ENCODE data around the gene EXOC6. TPM values are rescaled to one million over a fixed set of nuclear protein-coding genes. Genes with fewer than 3 reads are reported as not detected.
A peak's percentile ranks its signal among the peaks of the same experiment; 100 is the strongest.

EXOC6 gene
- total RNA-seq, 1 donor from 2014 or later, result 25.6 TPM

- Histone ChIP-seq H3K36me3 (no peaks in the 10 kb centered on the region), H3K9me3 (ENCODE audit: low read depth) (no peaks in the 10 kb centered on the region), H3F3A (ENCODE audit: low read depth) (peaks cover 10% of the 10 kb centered on the region), H2AFZ (replicated peaks) (no peak overlapping the region), H3K27me3 (peaks cover 19% of the 10 kb centered on the region), H4K20me1 (ENCODE audit: low read depth) (no peaks in the 10 kb centered on the region), H3K4me1 (no peaks in the 10 kb centered on the region), H3K79me2 (ENCODE audit: low read depth) (peaks cover 12% of the 10 kb centered on the region), H3K4me2 (no peak overlapping the region), H3K9ac (no peak overlapping the region), H3K4me3 (no peak overlapping the region), H3K27ac (no peak overlapping the region)
- H3K36me3 Mint-ChIP-seq, result peaks cover 2% of the 10 kb centered on the region
- TF ChIP-seq EZH2 (IDR thresholded peaks at IDR 0.05) (no peak), CTCF (IDR thresholded peaks at IDR 0.05) (no peak), EZH2phosphoT487 (IDR thresholded peaks at IDR 0.05) (no peak)
- H3K27ac Mint-ChIP-seq, result no peak overlapping the region
- H3K4me1 Mint-ChIP-seq, result peaks cover 23% of the 10 kb centered on the region
- no peak for DNase-seq (ENCODE audit: low spot score)
- H3K4me3 Mint-ChIP-seq, result no peak overlapping the region
- H3K9me3 Mint-ChIP-seq, result peaks cover 6% of the 10 kb centered on the region
- peaks cover 9% of the 10 kb centered on the region for H3K27me3 Mint-ChIP-seq (ENCODE audit: insufficient read depth, low read depth)
Measured at GRCh38 chr10:92845921-92846320, 2.4 kb upstream of the EXOC6 start.

- H3K27ac Mint-ChIP-seq, result no peak overlapping the region
Measured at GRCh38 chr10:92846344-92846743, 2.0 kb upstream of the EXOC6 start.

GRCh38 chr10:92846854-92847201 is 1.5 kb upstream of the EXOC6 start:
- Mint-ChIP-seq H3K36me3 (peaks cover 6% of the 10 kb centered on the region), H3K9me3 (peaks cover 6% of the 10 kb centered on the region), H3K27me3 (ENCODE audit: insufficient read depth, low read depth) (peaks cover 9% of the 10 kb centered on the region), H3K27ac (no peak overlapping the region), H3K4me1 (peaks cover 23% of the 10 kb centered on the region), H3K4me3 (peak overlapping the region; percentile 44)
- no peak overlapping the region for H2AFZ ChIP-seq (replicated peaks)
- no peak overlapping the region for H3K27ac ChIP-seq
- no peak for DNase-seq (ENCODE audit: low spot score)
- no peaks in the 10 kb centered on the region for H3K4me1 ChIP-seq
- no peak overlapping the region for H3K4me2 ChIP-seq
- H3K4me3 ChIP-seq, result no peak overlapping the region
- peaks cover 14% of the 10 kb centered on the region for H3K79me2 ChIP-seq (ENCODE audit: low read depth)
- no peaks in the 10 kb centered on the region for H3K36me3 ChIP-seq
- H4K20me1 ChIP-seq (ENCODE audit: low read depth), result no peaks in the 10 kb centered on the region
- no peaks in the 10 kb centered on the region for H3K9me3 ChIP-seq (ENCODE audit: low read depth)
- no peak overlapping the region for H3K9ac ChIP-seq
- TF ChIP-seq CTCF (IDR thresholded peaks at IDR 0.05), result no peak
- TF ChIP-seq EZH2phosphoT487 (IDR thresholded peaks at IDR 0.05), result no peak
- no peak for TF ChIP-seq EZH2 (IDR thresholded peaks at IDR 0.05)
- H3F3A ChIP-seq (ENCODE audit: low read depth), result peaks cover 10% of the 10 kb centered on the region
- peaks cover 19% of the 10 kb centered on the region for H3K27me3 ChIP-seq

More at GRCh38 chr10:92846344-92846743, 2.0 kb upstream of the EXOC6 start:
- Histone ChIP-seq H3K79me2 (ENCODE audit: low read depth) (peaks cover 14% of the 10 kb centered on the region), H3K9ac (no peak overlapping the region), H4K20me1 (ENCODE audit: low read depth) (no peaks in the 10 kb centered on the region), H3K27ac (no peak overlapping the region), H3K4me3 (no peak overlapping the region), H3K36me3 (no peaks in the 10 kb centered on the region), H3K27me3 (peaks cover 19% of the 10 kb centered on the region), H3K9me3 (ENCODE audit: low read depth) (no peaks in the 10 kb centered on the region), H3K4me1 (no peaks in the 10 kb centered on the region), H3F3A (ENCODE audit: low read depth) (peaks cover 10% of the 10 kb centered on the region), H3K4me2 (no peak overlapping the region), H2AFZ (replicated peaks) (no peak overlapping the region)
- no peak for TF ChIP-seq CTCF (IDR thresholded peaks at IDR 0.05)
- TF ChIP-seq EZH2phosphoT487 (IDR thresholded peaks at IDR 0.05), result no peak
- no peak for TF ChIP-seq EZH2 (IDR thresholded peaks at IDR 0.05)
- H3K4me3 Mint-ChIP-seq, result peak overlapping the region; percentile 44
- H3K9me3 Mint-ChIP-seq, result peaks cover 6% of the 10 kb centered on the region
- DNase-seq (ENCODE audit: low spot score), result no peak
- H3K27me3 Mint-ChIP-seq (ENCODE audit: insufficient read depth, low read depth), result peaks cover 9% of the 10 kb centered on the region
- peaks cover 4% of the 10 kb centered on the region for H3K36me3 Mint-ChIP-seq
- peaks cover 23% of the 10 kb centered on the region for H3K4me1 Mint-ChIP-seq
